H1 (cell line): Measurements from ENCODE around the gene SSH2. TPM values are rescaled to one million over a fixed set of nuclear protein-coding genes. Genes with fewer than 3 reads are reported as not detected.

Experiments used
- CTCF ChIA-PET: fragments of 300-600 bp; sonication (Branson Sonifier 250); formaldehyde crosslinking; loops from one replicate; lab custom pipeline; 2021; ENCODE audit not compliant: partially characterized antibody; lab: Charles Lee
- POLR2A ChIA-PET: fragments of 300-600 bp; sonication (Branson Sonifier 250); formaldehyde crosslinking; loops from one replicate; lab custom pipeline; 2021; ENCODE audit warnings: inconsistent platforms; ENCODE audit not compliant: partially characterized antibody; lab: Charles Lee
- DNase-seq, 2 experiments: peaks; one replicate each; pipeline versions ENCODE4 v3.0.0 to v3.0.0-alpha.2; 2010 to 2022; ENCODE audit warnings: low spot score in 2 of 2, low read depth in 1 of 2, mixed read lengths in 1 of 2
- FAIRE-seq: peaks from 2 replicates; lab custom pipeline; 2011; peaks lifted over from hg19 to GRCh38; lab: Jason Lieb, UNC
- H2AFZ ChIP-seq: 2 replicates; pipeline ENCODE4 v1.8.1; 2012; ENCODE audit warnings: low read length, inconsistent platforms
- H2AK5ac ChIP-seq: 2 replicates; pipeline ENCODE4 v1.6.1; 2013; ENCODE audit warnings: low read depth, low read length
- H2BK120ac ChIP-seq: replicated peaks from 2 replicates; pipeline ENCODE3; 2013; ENCODE audit warnings: low read depth, low read length, inconsistent platforms
- H2BK12ac ChIP-seq: 2 replicates; pipeline ENCODE4 v1.6.1; 2013; ENCODE audit warnings: low read depth, low read length
- H2BK15ac ChIP-seq: 2 replicates; pipeline ENCODE4 v1.6.1; 2013; ENCODE audit warnings: low read length
- H2BK20ac ChIP-seq: 2 replicates; pipeline ENCODE4 v1.6.1; 2013; ENCODE audit warnings: low read length
- H2BK5ac ChIP-seq: 2 replicates; pipeline ENCODE4 v1.6.1; 2013; ENCODE audit warnings: low read depth, low read length
- H3K14ac ChIP-seq: 2 replicates; pipeline ENCODE4 v1.6.1; 2013; ENCODE audit warnings: inconsistent platforms; ENCODE audit not compliant: insufficient read length
- H3K18ac ChIP-seq: 2 replicates; pipeline ENCODE4 v1.6.1; 2013; ENCODE audit warnings: low read length; ENCODE audit errors: extremely low read depth
- H3K23ac ChIP-seq: 2 replicates; pipeline ENCODE4 v1.6.1; 2013; ENCODE audit warnings: inconsistent platforms; ENCODE audit not compliant: insufficient read length
- H3K23me2 ChIP-seq: 2 replicates; pipeline ENCODE4 v1.6.1; 2013; ENCODE audit warnings: low read depth, low read length
- H3K27ac ChIP-seq: 2 replicates; pipeline ENCODE4 v1.6.1; 2011; ENCODE audit warnings: low read depth, low read length, inconsistent platforms
- H3K27me3 ChIP-seq, 4 experiments: replicated peaks in 1 of 4; 1 replicate in 1 of 4; 2 replicates in 3 of 4; pipeline versions ENCODE4 v1.6.1 to v1.8.1; 2011 to 2013; ENCODE audit warnings: low read length in 3 of 4, mild to moderate bottlenecking in 3 of 4, inconsistent platforms in 2 of 4, mixed read lengths in 2 of 4, moderate library complexity in 1 of 4; ENCODE audit not compliant: control insufficient read depth in 3 of 4, insufficient read depth in 3 of 4; ENCODE audit errors: extremely low read depth in 1 of 4
- H3K36me3 ChIP-seq, 4 experiments: 2 replicates each; pipeline versions ENCODE4 v1.6.1 to v1.8.1; 2011 to 2013; ENCODE audit warnings: mild to moderate bottlenecking in 4 of 4, low read length in 3 of 4, moderate library complexity in 2 of 4, control low read depth in 1 of 4, inconsistent platforms in 1 of 4; ENCODE audit not compliant: insufficient read depth in 4 of 4, control insufficient read depth in 2 of 4
- H3K4ac ChIP-seq: replicated peaks from 2 replicates; pipeline ENCODE3; 2013; ENCODE audit warnings: low read length, low read depth, mixed read lengths, inconsistent platforms; ENCODE audit not compliant: insufficient read length
- H3K4me1 ChIP-seq, 4 experiments: replicated peaks in 1 of 4; 1 replicate in 1 of 4; 2 replicates in 3 of 4; pipeline versions ENCODE4 v1.6.1 to v1.8.1; 2011 to 2013; ENCODE audit warnings: low read length in 3 of 4, inconsistent platforms in 2 of 4, mixed read lengths in 1 of 4; ENCODE audit not compliant: insufficient read depth in 4 of 4, control insufficient read depth in 3 of 4
- H3K4me2 ChIP-seq, 2 experiments: 2 replicates each; pipeline versions ENCODE4 v1.6.1 to v1.8.1; 2011 to 2013; ENCODE audit warnings: low read depth in 2 of 2, low read length in 2 of 2, control low read depth in 1 of 2, inconsistent platforms in 1 of 2, mild to moderate bottlenecking in 1 of 2; ENCODE audit not compliant: insufficient read depth in 1 of 2
- H3K4me3 ChIP-seq, 4 experiments: fragments of 200-600, 300-600 bp in 1 of 4; sonication (generic), shearing (Covaris generic), sonication (Bioruptor Twin) in 1 of 4; 2 replicates each; pipeline versions ENCODE4 v1.5.1 to v1.8.1; 2011 to 2016; ENCODE audit warnings: low read length in 4 of 4, low read depth in 3 of 4, control low read depth in 2 of 4, inconsistent platforms in 2 of 4, mild to moderate bottlenecking in 2 of 4, mixed read lengths in 1 of 4, moderate library complexity in 1 of 4; ENCODE audit not compliant: insufficient read depth in 2 of 4; ENCODE audit errors: extremely low read depth in 1 of 4
- H3K56ac ChIP-seq: replicated peaks from 2 replicates; pipeline ENCODE3; 2013; ENCODE audit warnings: low read depth, mild to moderate bottlenecking, mixed read lengths, low read length, inconsistent platforms; ENCODE audit not compliant: insufficient read length
- H3K79me1 ChIP-seq: 2 replicates; pipeline ENCODE4 v1.6.1; 2013; ENCODE audit warnings: low read depth, low read length, control low read depth
- H3K79me2 ChIP-seq, 2 experiments: 2 replicates each; pipeline versions ENCODE4 v1.6.1 to v1.8.1; 2012 to 2013; ENCODE audit warnings: low read length in 2 of 2, mild to moderate bottlenecking in 2 of 2, inconsistent platforms in 1 of 2; ENCODE audit not compliant: insufficient read depth in 2 of 2, control insufficient read depth in 1 of 2
- H3K9ac ChIP-seq, 4 experiments: replicated peaks in 1 of 4; 1 replicate in 1 of 4; 2 replicates in 3 of 4; pipeline versions ENCODE4 v1.6.1 to v1.8.1; 2011 to 2013; ENCODE audit warnings: low read depth in 3 of 4, low read length in 3 of 4, control low read depth in 2 of 4, mild to moderate bottlenecking in 2 of 4, moderate library complexity in 2 of 4, inconsistent platforms in 1 of 4; ENCODE audit errors: extremely low read depth in 1 of 4
- H3K9me3 ChIP-seq, 2 experiments: 2 replicates each; pipeline versions ENCODE4 v1.6.1 to v1.8.1; 2012 to 2013; ENCODE audit warnings: mild to moderate bottlenecking in 2 of 2, moderate library complexity in 2 of 2, control low read depth in 1 of 2, inconsistent platforms in 1 of 2, low read depth in 1 of 2, low read length in 1 of 2, mixed read lengths in 1 of 2; ENCODE audit not compliant: insufficient read depth in 2 of 2
- H4K20me1 ChIP-seq, 2 experiments: replicated peaks in 1 of 2; 2 replicates each; pipeline versions ENCODE3 to v1.8.1; 2011 to 2013; ENCODE audit warnings: inconsistent platforms in 2 of 2, low read length in 2 of 2, mild to moderate bottlenecking in 1 of 2; ENCODE audit not compliant: insufficient read depth in 2 of 2, control insufficient read depth in 1 of 2
- H4K5ac ChIP-seq: 2 replicates; pipeline ENCODE4 v1.6.1; 2013; ENCODE audit warnings: low read length, low read depth, mixed read lengths, inconsistent platforms; ENCODE audit not compliant: insufficient read length
- H4K8ac ChIP-seq: 2 replicates; pipeline ENCODE4 v1.8.0; 2013; ENCODE audit warnings: mild to moderate bottlenecking, moderate library complexity, low read length, inconsistent platforms; ENCODE audit not compliant: insufficient read depth; ENCODE audit errors: extremely low read depth
- H4K91ac ChIP-seq: replicated peaks from 2 replicates; pipeline ENCODE3; 2013; ENCODE audit warnings: low read length, mixed read lengths, inconsistent platforms; ENCODE audit not compliant: insufficient read length
- CTBP2 ChIP-seq: IDR thresholded peaks from 2 replicates; pipeline ENCODE4 v1.7.0; 2011; ENCODE audit warnings: borderline replicate concordance, mild to moderate bottlenecking, moderate library complexity, mixed read lengths, low read length; ENCODE audit not compliant: insufficient read depth, insufficient read length
- HDAC2 ChIP-seq, 2 experiments: fragments of 300-600 bp in 1 of 2; sonication (generic) in 1 of 2; IDR thresholded peaks; 2 replicates each; pipeline ENCODE4 v1.6.1; 2011 to 2012; ENCODE audit warnings: low read depth in 2 of 2, low read length in 2 of 2, mild to moderate bottlenecking in 2 of 2, moderate library complexity in 2 of 2, borderline replicate concordance in 1 of 2, inconsistent platforms in 1 of 2
- NANOG ChIP-seq: IDR thresholded peaks from 2 replicates; pipeline ENCODE4 v1.6.1; 2011; ENCODE audit warnings: low read length, low read depth, mild to moderate bottlenecking, inconsistent platforms; ENCODE audit not compliant: insufficient read depth, poor library complexity, severe bottlenecking
- POLR2A ChIP-seq, 2 experiments: IDR thresholded peaks; 1 replicate in 1 of 2; 2 replicates in 1 of 2; pipeline ENCODE4 v1.6.1; 2011; ENCODE audit warnings: low read depth in 2 of 2, low read length in 2 of 2, mild to moderate bottlenecking in 2 of 2; ENCODE audit errors: control extremely low read depth in 1 of 2
- POLR2AphosphoS5 ChIP-seq: IDR thresholded peaks from 2 replicates; pipeline ENCODE4 v1.6.1; 2011; ENCODE audit warnings: low read depth, low read length
- WGBS, 2 experiments: shearing (Covaris generic) in 1 of 2; methylation state at CpG; one replicate each; pipeline versions ENCODE4 v1.1.6 to v1.1.7; 2013 to 2015; ENCODE audit warnings: low lambda C conversion rate in 2 of 2, mixed read lengths in 2 of 2, inconsistent platforms in 1 of 2, low coverage in 1 of 2, missing lambda C conversion rate in 1 of 2; ENCODE audit not compliant: insufficient replicate concordance in 2 of 2, insufficient coverage in 1 of 2, insufficient read length in 1 of 2; ENCODE audit errors: extremely low coverage in 1 of 2, missing lambda C conversion rate in 1 of 2; 5-methylcytosine and 5-hydroxymethylcytosine counted together
- polyA plus RNA-seq, 7 experiments: library from polyadenylated mRNA; depleted of rRNA in 3 of 7; stranded (reverse) in 5 of 7; unstranded in 2 of 7; fragments of >200 nt in 5 of 7; fragments of 200-250 nt in 2 of 7; gene quantifications; 1 replicate in 5 of 7; 2 replicates in 1 of 7; 4 replicates in 1 of 7; pipeline versions ENCODE4 v1.2.1 to v1.2.3, GENCODE V29; 2011 to 2013; ENCODE audit warnings: missing spikeins in 2 of 7, mixed read lengths in 2 of 7
- total RNA-seq: library from RNA; stranded (reverse); fragmentation: NEBNext Ultra II Directional; extraction: Animal tissue kit (Norgen Biotek cat#: 25700); gene quantifications from 2 replicates; pipeline ENCODE4 v1.2.1, GENCODE V29; 2021
- TF ChIP-seq, protein P1 (sequence below): IDR thresholded peaks from 2 replicates; pipeline ENCODE4 v1.6.1; 2012; ENCODE audit warnings: low read length, inconsistent platforms
- TF ChIP-seq, protein P2 (sequence below): IDR thresholded peaks from 2 replicates; pipeline ENCODE4 v1.6.1; 2011; ENCODE audit warnings: low read length, improper control_type of control experiment

Gene SSH2
- total and polyA plus RNA-seq, 2 of the 8 experiments (the other 6 are each of a cell fraction or from before 2014, with no cell fraction given), result 5.2 to 15.9 TPM

DNA sequence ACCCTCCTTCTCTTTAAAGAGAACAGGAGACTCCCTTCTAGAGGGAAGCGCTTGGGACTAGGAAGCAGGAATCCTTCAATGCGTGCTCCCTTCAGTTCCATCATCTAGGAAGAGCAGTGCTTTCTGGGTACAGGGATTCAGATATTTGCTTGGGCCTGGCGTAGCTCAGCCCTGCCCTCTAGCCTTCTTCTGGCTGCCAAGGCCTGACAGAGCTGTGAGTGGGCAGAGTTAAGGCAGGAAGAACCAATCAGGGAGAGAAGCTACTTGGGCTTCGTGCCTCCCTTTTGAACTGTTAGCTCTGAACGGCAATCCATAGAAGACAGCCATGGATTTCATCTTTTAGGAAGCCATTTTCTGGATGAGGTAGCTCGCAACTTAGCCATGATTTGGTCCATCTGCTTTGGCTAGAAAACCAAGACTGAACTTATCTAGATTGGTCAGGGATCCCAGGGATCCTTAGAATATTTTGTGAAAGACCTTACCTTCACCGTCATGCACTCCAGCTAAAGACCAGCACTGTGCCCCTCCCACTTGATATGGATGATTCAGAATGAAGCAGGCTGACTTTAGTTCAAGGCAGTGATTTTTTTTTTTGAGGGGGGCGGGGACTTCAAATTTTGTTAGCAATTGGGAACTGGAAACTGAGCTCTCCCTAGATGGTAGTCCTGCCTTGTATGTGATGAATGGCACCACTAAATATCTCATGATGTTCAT, 304.8 kb downstream of the SSH2 start:
- peak; percentile 19 for FAIRE-seq
- H3K23me2 ChIP-seq, result peaks cover 11% of the 10 kb centered on the region; the same call in 1 of the 2 replicates
- ChIA-PET POLR2A (interaction anchor here (0.9 to 1.1 kb wide), 2 partner anchors 10 to 33 kb away, joined by 4 to 5 read pairs; no protein-coding TSS in a partner anchor), CTCF (interaction anchor here (0.5 to 13.1 kb wide), 19 partner anchors 9 to 577 kb away, joined by 3 to 193 read pairs (median 3); no protein-coding TSS in a partner anchor)
- H4K8ac ChIP-seq, result no peak overlapping the region
- no peak overlapping the region for H3K4me2 ChIP-seq
- no peak overlapping the region for H3K18ac ChIP-seq
- peaks cover 5 to 21% (median 19%) of the 10 kb centered on the region in 4 experiments; a peak in 6 of 7 replicates for H3K27me3 ChIP-seq
- WGBS, 2 experiments, result 79% methylated on average over 8 of the region's 8 CpGs; no CpG with 5 or more reads in 1 of the 2 experiments
- H2BK120ac ChIP-seq, result no peak overlapping the region
- no peak overlapping the region for H3K27ac ChIP-seq
- no peak overlapping the region for H2BK20ac ChIP-seq
- H2BK12ac ChIP-seq, result no peak overlapping the region
- DNase-seq, result no peak
- no peak overlapping the region for H2AK5ac ChIP-seq
- no peak overlapping the region for H4K5ac ChIP-seq
- no peak overlapping the region for H4K91ac ChIP-seq
- no peak overlapping the region for H3K9ac ChIP-seq
- peak overlapping the region; percentile 41; the same call in 1 of the 2 replicates for H2AFZ ChIP-seq
- H4K20me1 ChIP-seq, result peaks cover 0 to 3% of the 10 kb centered on the region in 2 experiments
- H3K4me3 ChIP-seq, result no peak overlapping the region
- H2BK15ac ChIP-seq, result no peak overlapping the region
- no peak overlapping the region for H3K14ac ChIP-seq
- no peak overlapping the region for H2BK5ac ChIP-seq
- H3K79me1 ChIP-seq, result no peaks in the 10 kb centered on the region
- no peak overlapping the region for H3K56ac ChIP-seq
- H3K23ac ChIP-seq, result no peak overlapping the region
- H3K4ac ChIP-seq, result no peak overlapping the region
- peaks cover 5 to 12% (median 9%) of the 10 kb centered on the region in 4 experiments; a peak in 6 of 7 replicates for H3K4me1 ChIP-seq
- H3K79me2 ChIP-seq, result no peaks in the 10 kb centered on the region
- no peaks in the 10 kb centered on the region for H3K9me3 ChIP-seq
- H3K36me3 ChIP-seq, result no peaks in the 10 kb centered on the region
- TF ChIP-seq NANOG (no peak), HDAC2 (IDR thresholded peaks at IDR 0.05; ENCODE audit: borderline replicate concordance in 1 of 2, low read depth in 2 of 2, low read length in 2 of 2) (no peak), POLR2AphosphoS5 (no peak), POLR2A (IDR thresholded peaks at IDR 0.05; ENCODE audit: control extremely low read depth in 1 of 2, low read depth in 2 of 2, low read length in 2 of 2) (no peak), CTBP2 (no peak)
- TF ChIP-seq, protein P1, sequence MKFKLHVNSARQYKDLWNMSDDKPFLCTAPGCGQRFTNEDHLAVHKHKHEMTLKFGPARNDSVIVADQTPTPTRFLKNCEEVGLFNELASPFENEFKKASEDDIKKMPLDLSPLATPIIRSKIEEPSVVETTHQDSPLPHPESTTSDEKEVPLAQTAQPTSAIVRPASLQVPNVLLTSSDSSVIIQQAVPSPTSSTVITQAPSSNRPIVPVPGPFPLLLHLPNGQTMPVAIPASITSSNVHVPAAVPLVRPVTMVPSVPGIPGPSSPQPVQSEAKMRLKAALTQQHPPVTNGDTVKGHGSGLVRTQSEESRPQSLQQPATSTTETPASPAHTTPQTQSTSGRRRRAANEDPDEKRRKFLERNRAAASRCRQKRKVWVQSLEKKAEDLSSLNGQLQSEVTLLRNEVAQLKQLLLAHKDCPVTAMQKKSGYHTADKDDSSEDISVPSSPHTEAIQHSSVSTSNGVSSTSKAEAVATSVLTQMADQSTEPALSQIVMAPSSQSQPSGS, result no peak
- TF ChIP-seq, protein P2, sequence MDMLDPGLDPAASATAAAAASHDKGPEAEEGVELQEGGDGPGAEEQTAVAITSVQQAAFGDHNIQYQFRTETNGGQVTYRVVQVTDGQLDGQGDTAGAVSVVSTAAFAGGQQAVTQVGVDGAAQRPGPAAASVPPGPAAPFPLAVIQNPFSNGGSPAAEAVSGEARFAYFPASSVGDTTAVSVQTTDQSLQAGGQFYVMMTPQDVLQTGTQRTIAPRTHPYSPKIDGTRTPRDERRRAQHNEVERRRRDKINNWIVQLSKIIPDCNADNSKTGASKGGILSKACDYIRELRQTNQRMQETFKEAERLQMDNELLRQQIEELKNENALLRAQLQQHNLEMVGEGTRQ, result no peak
